GM18520 (cell line): ENCODE data around the gene PHYHIPL.

Source experiments
- ATAC-seq: cut with Tn5 transposase; IDR thresholded peaks from one replicate; pipeline ENCODE4 v1.9.1; 2021; ENCODE audit not compliant: unreplicated experiment

The PHYHIPL gene

GRCh38 chr10:59176241-59177030, at the start of gene PHYHIPL:
TSS of gene PHYHIPL (plus strand) at chr10:59176643. CDS start at chr10:59176854, 211 bp downstream.
- no peak for ATAC-seq

GRCh38 chr10:59126991-59127390, 49.5 kb upstream of the PHYHIPL start:
- ATAC-seq: no peak

GRCh38 chr10:59127991-59128390, 48.5 kb upstream of the PHYHIPL start:
- ATAC-seq: no peak

- ATAC-seq: no peak
Observed at GRCh38 chr10:59129867-59130266, 46.6 kb upstream of the PHYHIPL start.

- ATAC-seq: no peak
Observed at GRCh38 chr10:59131666-59132065, 44.8 kb upstream of the PHYHIPL start.

- no peak for ATAC-seq
Observed at GRCh38 chr10:59133841-59134593, 42.4 kb upstream of the PHYHIPL start.

- no peak for ATAC-seq
Observed at GRCh38 chr10:59134785-59135184, 41.7 kb upstream of the PHYHIPL start.

- ATAC-seq: no peak
Observed at GRCh38 chr10:59135275-59135674, 41.2 kb upstream of the PHYHIPL start.

- ATAC-seq: no peak
Observed at GRCh38 chr10:59138052-59138451, 38.4 kb upstream of the PHYHIPL start.

GRCh38 chr10:59143544-59143943, 32.9 kb upstream of the PHYHIPL start:
- no peak for ATAC-seq

GRCh38 chr10:59148701-59149100, 27.7 kb upstream of the PHYHIPL start:
- ATAC-seq: no peak

GRCh38 chr10:59155556-59155955, 20.9 kb upstream of the PHYHIPL start:
- ATAC-seq: no peak

- no peak for ATAC-seq
Observed at GRCh38 chr10:59167512-59167911, 8.9 kb upstream of the PHYHIPL start.

GRCh38 chr10:59172567-59172966, 3.9 kb upstream of the PHYHIPL start:
- ATAC-seq: no peak

GRCh38 chr10:59173414-59173813, 3.0 kb upstream of the PHYHIPL start:
- no peak for ATAC-seq

GRCh38 chr10:59175538-59176240, 754 bp upstream of the PHYHIPL start:
- ATAC-seq: no peak

GRCh38 chr10:59177031-59177797, 771 bp downstream of the PHYHIPL start:
- ATAC-seq: no peak

- ATAC-seq: no peak
Observed at GRCh38 chr10:59177836-59178235, 1.4 kb downstream of the PHYHIPL start.

GRCh38 chr10:59179068-59179467, 2.6 kb downstream of the PHYHIPL start:
- ATAC-seq: no peak

- no peak for ATAC-seq
Observed at GRCh38 chr10:59180689-59181270, 4.3 kb downstream of the PHYHIPL start.

- peak; percentile 77 for ATAC-seq
Observed at GRCh38 chr10:59181668-59182067, 5.2 kb downstream of the PHYHIPL start.
